GM19025 (cell line): ENCODE data around the gene S100A4.
"Not testable (repeated sequence)": the region's sequence is repeated elsewhere in the genome, so short reads cannot be mapped to it uniquely, and the experiment has no call there.

Experiments used
- ATAC-seq: cut with Tn5 transposase; IDR thresholded peaks from one replicate; pipeline ENCODE4 v1.9.1; 2021; ENCODE audit warnings: mild to moderate bottlenecking, low read depth, moderate library complexity; ENCODE audit not compliant: unreplicated experiment

S100A4 gene

DNA sequence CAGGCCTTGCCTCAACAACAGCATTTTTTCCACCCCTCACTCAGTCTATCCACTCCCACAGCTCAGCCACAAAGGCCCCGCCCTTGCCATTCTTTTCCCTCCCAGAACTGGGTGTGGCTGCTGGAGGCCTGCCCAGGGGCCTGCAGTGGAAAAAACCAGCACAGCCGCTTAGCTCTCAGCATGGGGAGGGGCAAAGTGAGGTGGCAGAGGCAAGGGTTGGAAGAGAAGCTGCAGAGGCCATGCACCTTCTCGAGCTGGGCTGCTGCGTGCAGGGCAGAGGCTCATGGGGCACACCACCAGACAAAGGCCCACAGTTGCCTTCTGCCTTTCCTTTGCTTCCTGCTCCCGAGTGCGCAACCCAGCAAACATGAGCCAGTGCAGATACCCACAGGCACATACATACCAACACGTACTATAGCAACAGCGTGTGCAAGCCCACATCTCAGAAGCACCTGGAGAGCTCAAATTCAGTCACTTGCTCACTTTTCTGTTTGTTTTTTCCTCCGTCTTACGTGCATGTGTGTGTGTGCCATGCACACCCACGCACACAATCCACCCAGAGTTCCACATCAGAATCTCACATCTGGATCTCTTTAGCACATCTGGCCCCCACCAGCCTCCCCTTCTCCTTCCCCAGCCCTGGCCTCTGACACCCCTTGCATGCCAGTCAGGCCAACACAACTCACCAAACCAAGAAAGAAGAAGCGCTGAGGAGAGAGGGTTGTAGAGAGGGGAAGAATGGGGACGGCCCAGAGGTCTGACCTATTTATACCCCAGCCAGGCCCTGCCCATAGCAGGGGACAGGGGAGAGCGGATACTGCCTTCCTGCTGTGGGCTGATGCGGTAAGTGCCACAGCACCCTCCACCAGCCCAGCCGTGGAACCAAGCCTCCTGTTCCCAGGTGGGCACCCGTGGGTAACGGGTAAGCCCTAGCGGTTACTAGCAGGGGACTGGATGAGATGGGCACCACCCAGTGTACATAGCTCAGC lies at the start of gene S100A4:
TSS of gene S100A4 (minus strand) at position 740 of the 989 bp plus-strand sequence. CDS start 1,012 bp downstream, outside the sequence.
- peak; percentile 44 for ATAC-seq

GRCh38 chr1:153592748-153593147 lies 47.1 kb upstream of the S100A4 start:
- ATAC-seq, result no peak

- no peak for ATAC-seq
Measured at GRCh38 chr1:153588482-153588881, 42.9 kb upstream of the S100A4 start.

DNA sequence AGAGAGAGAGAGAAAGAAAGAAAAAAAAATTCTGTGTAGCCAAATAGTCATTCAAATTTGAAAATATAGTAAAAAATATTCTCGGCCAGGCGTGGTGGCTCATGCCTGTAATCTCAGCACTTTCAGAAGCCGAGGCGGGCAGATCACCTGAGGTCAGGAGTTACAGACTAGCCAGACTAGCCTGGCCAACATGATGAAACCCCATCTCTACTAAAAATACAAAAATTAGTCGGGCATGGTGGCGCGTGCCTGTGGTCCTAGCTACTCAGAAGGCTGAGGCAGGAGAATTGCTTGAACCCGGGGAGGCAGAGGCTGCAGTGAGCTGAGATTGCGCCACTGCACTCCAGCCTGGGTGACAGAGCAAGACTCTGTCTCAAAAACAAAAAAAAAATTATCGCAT lies 42.4 kb upstream of the S100A4 start:
- not testable (repeated sequence) for ATAC-seq

DNA sequence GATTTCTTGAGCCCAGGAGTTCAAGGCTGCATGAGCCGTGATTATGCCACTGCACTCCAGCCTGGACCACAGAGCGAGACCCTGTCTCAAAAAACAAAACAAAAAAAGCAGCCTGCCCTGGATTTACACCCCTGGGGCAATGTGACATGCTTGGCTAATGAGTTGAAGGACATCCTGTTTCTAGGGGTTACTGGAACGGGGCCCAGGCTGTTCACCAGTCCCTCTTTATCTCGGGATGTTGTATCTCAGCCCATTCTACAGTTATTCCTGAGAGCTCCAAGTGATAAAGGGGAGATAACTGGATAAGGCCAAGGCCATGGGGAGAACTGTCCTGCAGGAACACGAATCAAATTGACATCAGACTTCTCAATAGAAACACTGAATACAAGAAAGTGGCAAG lies 41.7 kb upstream of the S100A4 start:
- ATAC-seq, result no peak

- ATAC-seq, result no peak
Measured at GRCh38 chr1:153586347-153586746, 40.7 kb upstream of the S100A4 start.

DNA sequence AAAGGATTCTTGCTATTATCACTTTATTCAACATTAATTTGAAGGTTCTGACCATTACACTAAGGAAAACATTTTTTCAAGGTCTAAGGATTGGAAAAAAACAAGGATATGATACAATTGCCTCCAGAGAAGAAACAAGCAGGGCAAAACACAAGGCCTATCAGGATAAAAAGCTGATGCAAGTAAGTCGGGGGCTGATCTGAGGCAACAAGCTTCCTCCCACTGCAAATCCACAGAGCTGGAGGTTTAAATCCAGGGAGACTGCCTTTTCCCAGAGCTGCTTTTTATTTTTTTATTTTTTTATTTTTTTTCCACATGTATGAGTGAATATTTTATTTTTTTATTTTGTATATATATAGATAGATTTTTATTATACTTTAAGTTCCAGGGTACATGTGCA lies 39.4 kb upstream of the S100A4 start:
- no peak for ATAC-seq

- ATAC-seq, result no peak
Measured at GRCh38 chr1:153583976-153584375, 38.4 kb upstream of the S100A4 start.

GRCh38 chr1:153583514-153583913 lies 37.9 kb upstream of the S100A4 start:
- not testable (repeated sequence) for ATAC-seq

GRCh38 chr1:153582836-153583235 lies 37.2 kb upstream of the S100A4 start:
- not testable (repeated sequence) for ATAC-seq

DNA sequence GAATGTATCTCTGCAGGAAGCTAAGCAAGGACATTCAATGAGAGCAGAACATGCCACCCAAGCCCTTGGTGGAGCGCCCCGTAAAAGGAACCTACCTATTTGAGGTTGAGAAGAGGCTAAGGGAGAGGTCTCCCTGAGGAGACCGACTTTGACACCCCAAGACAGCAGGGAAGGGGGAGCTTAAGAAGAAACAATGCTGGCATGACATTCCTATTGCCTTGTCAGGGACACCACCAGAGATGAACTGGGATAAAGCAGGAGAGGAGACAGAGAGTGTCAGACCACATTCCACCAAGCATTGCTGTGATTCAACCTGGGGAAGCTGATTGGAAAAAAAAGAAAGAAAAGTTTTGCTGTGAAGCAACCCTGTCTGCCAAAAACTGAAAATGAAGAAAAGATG lies 33.3 kb upstream of the S100A4 start:
- ATAC-seq, result no peak

DNA sequence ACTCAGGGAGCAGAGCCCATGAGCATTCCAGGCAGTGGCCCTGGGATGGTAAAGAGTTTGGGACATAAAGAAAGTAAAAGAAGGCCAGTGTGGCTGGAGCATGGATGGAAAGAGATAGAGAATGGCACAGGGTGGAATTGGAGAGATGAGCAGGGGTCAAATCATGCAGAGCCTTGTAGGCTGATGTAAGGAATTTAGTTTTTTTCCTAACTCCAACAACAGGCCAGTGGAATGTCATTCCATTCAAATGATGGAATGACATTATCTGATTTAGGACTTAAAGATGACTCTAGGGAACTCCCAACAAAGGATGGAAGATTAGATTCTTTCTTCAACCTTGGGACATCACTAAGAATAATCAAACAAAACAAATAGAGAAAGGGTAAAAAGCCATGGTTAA lies 32.9 kb upstream of the S100A4 start:
- ATAC-seq, result no peak

GRCh38 chr1:153577624-153578051 lies 32.0 kb upstream of the S100A4 start:
- ATAC-seq, result no peak

DNA sequence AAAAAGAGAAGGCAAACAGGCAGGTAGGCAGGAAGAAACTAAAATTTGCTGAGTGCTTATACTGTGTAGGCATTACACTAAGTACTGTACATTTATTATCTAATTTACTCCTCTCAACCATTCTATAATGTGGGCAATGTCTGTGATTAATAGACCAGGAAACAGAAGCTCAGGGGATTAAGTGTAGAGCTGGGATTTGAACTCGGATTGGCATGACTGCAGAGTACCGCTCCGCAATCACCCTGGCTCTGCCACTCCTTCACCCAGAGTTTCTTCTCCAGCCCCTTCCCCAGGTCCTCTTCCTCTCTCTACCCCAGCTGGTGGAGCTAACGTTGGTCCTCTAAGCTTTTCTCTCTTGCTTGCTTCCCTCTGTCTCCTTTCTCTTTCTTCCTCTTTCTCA lies 31.5 kb upstream of the S100A4 start:
- ATAC-seq, result no peak

DNA sequence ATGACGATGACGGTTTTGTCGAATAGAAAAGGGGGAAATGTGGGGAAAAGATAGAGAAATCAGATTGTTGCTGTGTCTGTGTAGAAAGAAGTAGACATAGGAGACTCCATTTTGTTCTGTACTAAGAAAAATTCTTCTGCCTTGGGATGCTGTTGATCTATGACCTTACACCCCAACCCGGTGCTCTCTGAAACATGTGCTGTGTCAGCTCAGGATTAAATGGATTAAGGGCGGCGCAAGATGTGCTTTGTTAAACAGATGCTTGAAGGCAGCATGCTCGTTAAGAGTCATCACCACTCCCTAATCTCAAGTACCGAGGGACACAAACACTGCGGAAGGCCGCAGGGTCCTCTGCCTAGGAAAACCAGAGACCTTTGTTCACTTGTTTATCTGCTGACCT lies 29.9 kb upstream of the S100A4 start:
- not testable (repeated sequence) for ATAC-seq

- ATAC-seq, result not testable (repeated sequence)
Measured at GRCh38 chr1:153575081-153575491, 29.5 kb upstream of the S100A4 start.

DNA sequence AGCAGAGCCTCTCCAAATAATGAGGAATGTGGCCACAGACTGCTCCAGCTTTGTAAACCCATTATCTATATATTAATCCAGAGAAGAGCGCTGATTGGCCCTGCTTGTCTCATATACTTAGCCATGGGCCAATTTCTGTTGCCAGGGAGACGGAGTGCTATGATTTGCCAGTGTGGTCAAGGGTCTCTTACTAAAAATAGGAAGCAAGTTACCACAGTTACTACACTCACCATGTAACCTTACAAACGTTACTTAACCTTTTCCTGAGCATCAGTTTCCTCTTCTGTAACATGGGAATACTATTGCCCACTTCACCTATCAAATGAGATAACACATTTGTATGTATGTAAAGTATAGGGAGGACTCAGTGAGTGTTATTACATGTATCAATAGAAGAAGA lies 27.7 kb upstream of the S100A4 start:
- ATAC-seq, result no peak

- peak; percentile 58 for ATAC-seq
Measured at GRCh38 chr1:153572569-153573015, 27.0 kb upstream of the S100A4 start.

DNA sequence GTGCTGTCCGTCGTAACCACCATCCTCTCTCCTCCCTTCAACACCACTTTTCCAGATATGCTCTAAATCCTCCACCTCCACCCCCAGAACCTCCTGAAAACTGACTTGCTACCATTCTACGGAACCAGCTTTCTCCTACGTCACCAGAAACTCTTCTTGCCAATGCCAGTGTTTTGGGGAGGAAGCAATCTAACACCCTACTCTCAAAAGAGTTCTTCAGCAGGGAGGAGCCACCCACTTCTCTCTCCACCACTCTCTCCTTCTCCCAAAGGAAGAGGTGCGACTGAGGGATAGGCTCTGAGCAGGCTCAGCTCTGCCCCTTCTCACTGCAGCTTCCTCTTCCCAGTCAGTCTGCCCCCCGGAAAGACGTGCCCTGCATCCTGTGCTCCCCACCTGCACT lies 26.1 kb upstream of the S100A4 start:
- ATAC-seq, result no peak

GRCh38 chr1:153570874-153571273 lies 25.3 kb upstream of the S100A4 start:
- no peak for ATAC-seq

DNA sequence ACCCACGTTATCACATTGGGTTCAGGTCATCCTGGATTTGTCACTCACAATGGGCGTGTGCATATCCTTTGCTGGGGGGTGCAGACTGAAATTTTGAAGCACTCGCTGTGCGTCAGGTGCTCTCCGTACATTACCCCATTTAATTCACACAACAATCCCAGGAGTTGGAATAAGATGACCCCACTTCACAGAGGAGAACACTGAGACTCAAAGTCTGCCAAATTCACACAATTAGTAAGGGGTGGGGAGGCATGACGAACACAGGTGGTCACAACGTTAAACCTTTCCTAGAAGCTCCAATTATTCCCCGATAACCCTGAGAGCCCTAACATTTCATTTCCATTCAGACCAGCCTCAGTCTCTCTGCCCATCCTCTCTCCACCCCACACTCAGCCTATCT lies 23.9 kb upstream of the S100A4 start:
- no peak for ATAC-seq
